HCT116 (cell line): ENCODE measurements around the gene DHRSX. TPM values are rescaled to one million over a fixed set of nuclear protein-coding genes. Genes with fewer than 3 reads are reported as not detected.

Experiments used
- ATAC-seq: fragments of 200-7000 bp; cut with Tn5 transposase; 2 replicates; pipeline ENCODE4 v1.9.1; 2020; ENCODE audit warnings: mild to moderate bottlenecking, moderate library complexity
- BruUV-seq: library from RNA; stranded (reverse); fragments of 400-500 nt; replicated peaks from 2 replicates; lab custom pipeline; 2021; lab: Mats Ljungman, UMichigan
- CTCF ChIA-PET: fragments of 300-600 bp; sonication (Branson Sonifier 250); formaldehyde crosslinking; loops from one replicate; lab custom pipeline; 2021; ENCODE audit warnings: antibody characterized with exemption; lab: Charles Lee
- POLR2A ChIA-PET: fragments of 300-600, 350-600 bp; sonication (Branson Sonifier 250); formaldehyde crosslinking; loops from one replicate; lab custom pipeline; 2021; ENCODE audit warnings: antibody characterized with exemption; lab: Charles Lee
- RAD21 ChIA-PET, 2 experiments: fragments of 300-600 bp; sonication (Branson Sonifier 250); formaldehyde crosslinking; loops; one replicate each; lab custom pipeline; 2023; ENCODE audit warnings: low total read pairs in 2 of 2; ENCODE audit not compliant: uncharacterized antibody in 2 of 2, unreplicated experiment in 2 of 2, low non-redundant PET in 1 of 2; lab: Charles Lee
- DNase-seq: peaks from one replicate; pipeline ENCODE4 v3.0.0-alpha.2; 2010; ENCODE audit warnings: low read depth, low spot score
- H2AFZ ChIP-seq: fragments of 200-600 bp; shearing (Covaris generic), sonication (generic); 2 replicates; pipeline ENCODE4 v1.6.1; 2017; ENCODE audit warnings: low read depth, mixed run types, mixed read lengths, antibody characterized with exemption, low read length; ENCODE audit not compliant: poor library complexity, severe bottlenecking
- H3K27ac ChIP-seq: 2 replicates; pipeline ENCODE4 v1.5.1; 2012; ENCODE audit warnings: low read depth, low read length
- H3K27me3 ChIP-seq: fragments of 200-600 bp; sonication (generic); 2 replicates; pipeline ENCODE4 v1.6.1; 2016; ENCODE audit warnings: mixed run types, low read length, mixed read lengths; ENCODE audit not compliant: insufficient read depth
- H3K36me3 ChIP-seq, 2 experiments: fragments of 200-500 bp in 1 of 2; fragments of 200-600 bp in 1 of 2; sonication (Bioruptor generic) in 1 of 2; sonication (generic) in 1 of 2; 2 replicates each; pipeline versions ENCODE4 v1.5.1 to v1.6.1; 2014 to 2016; ENCODE audit warnings: low read length in 2 of 2, inconsistent platforms in 1 of 2, mixed read lengths in 1 of 2, mixed run types in 1 of 2; ENCODE audit not compliant: insufficient read depth in 2 of 2, control insufficient read depth in 1 of 2
- H3K4me1 ChIP-seq, 2 experiments: fragments of 200-600 bp in 1 of 2; sonication (generic) in 1 of 2; 2 replicates each; pipeline versions ENCODE4 v1.5.1 to v1.6.1; 2012 to 2017; ENCODE audit warnings: low read length in 2 of 2, inconsistent platforms in 1 of 2, mild to moderate bottlenecking in 1 of 2, mixed read lengths in 1 of 2, mixed run types in 1 of 2, moderate library complexity in 1 of 2; ENCODE audit not compliant: insufficient read depth in 2 of 2, control insufficient read depth in 1 of 2
- H3K4me2 ChIP-seq: fragments of 200-600 bp; sonication (generic); 2 replicates; pipeline ENCODE4 v1.6.1; 2017; ENCODE audit warnings: mixed run types, low read length, mixed read lengths
- H3K4me3 ChIP-seq, 2 experiments: fragments of 200-600 bp in 1 of 2; sonication (generic) in 1 of 2; replicated peaks in 1 of 2; 2 replicates each; pipeline ENCODE4 v1.5.1; 2011 to 2016; ENCODE audit warnings: low read length in 2 of 2, control low read depth in 1 of 2, low read depth in 1 of 2, mild to moderate bottlenecking in 1 of 2, mixed read lengths in 1 of 2, mixed run types in 1 of 2
- H3K79me2 ChIP-seq: fragments of 200-600 bp; sonication (generic); 2 replicates; pipeline ENCODE4 v1.6.1; 2017; ENCODE audit warnings: mild to moderate bottlenecking, mixed run types, low read length, moderate library complexity, mixed read lengths; ENCODE audit not compliant: insufficient read depth
- H3K9ac ChIP-seq: fragments of 200-600 bp; sonication (generic); 2 replicates; pipeline ENCODE4 v1.6.1; 2016; ENCODE audit warnings: low read length, mixed read lengths
- H3K9me2 ChIP-seq: fragments of 200-600 bp; sonication (generic), shearing (Covaris generic); 2 replicates; pipeline ENCODE4 v1.6.1; 2017; ENCODE audit warnings: mixed run types, mild to moderate bottlenecking, moderate library complexity; ENCODE audit not compliant: insufficient read depth
- H3K9me3 ChIP-seq, 2 experiments: fragments of 200-500 bp in 1 of 2; fragments of 200-600 bp in 1 of 2; sonication (Bioruptor generic) in 1 of 2; sonication (generic) in 1 of 2; 2 replicates each; pipeline ENCODE4 v1.6.1; 2014 to 2017; ENCODE audit warnings: low read length in 2 of 2, mixed read lengths in 2 of 2, inconsistent platforms in 1 of 2, low read depth in 1 of 2, mild to moderate bottlenecking in 1 of 2, mixed run types in 1 of 2, moderate library complexity in 1 of 2; ENCODE audit not compliant: control insufficient read depth in 1 of 2, insufficient read depth in 1 of 2
- H4K20me1 ChIP-seq: fragments of 200-600 bp; sonication (generic), shearing (Covaris generic); 2 replicates; pipeline ENCODE4 v1.6.1; 2017; ENCODE audit warnings: mixed run types, mild to moderate bottlenecking, moderate library complexity; ENCODE audit not compliant: insufficient read depth
- ATF3 ChIP-seq: IDR thresholded peaks from 2 replicates; pipeline ENCODE4 v1.6.1; 2012
- CBX3 ChIP-seq: IDR thresholded peaks from 2 replicates; pipeline ENCODE4 v1.6.1; 2012; ENCODE audit warnings: low read depth
- CEBPB ChIP-seq: IDR thresholded peaks from 2 replicates; pipeline ENCODE4 v1.6.1; 2012; ENCODE audit warnings: low read depth
- CTCF ChIP-seq, 3 experiments: fragments of 200-600 bp in 1 of 3; sonication (generic) in 1 of 3; IDR thresholded peaks in 2 of 3; conservative IDR thresholded peaks in 1 of 3; 2 replicates each; pipeline ENCODE4 v1.5.1; 2012 to 2017; ENCODE audit warnings: low read depth in 2 of 3, low read length in 2 of 3, antibody characterized with exemption in 1 of 3, borderline replicate concordance in 1 of 3, control low read depth in 1 of 3, mild to moderate bottlenecking in 1 of 3, mixed read lengths in 1 of 3, mixed run types in 1 of 3, moderate library complexity in 1 of 3; ENCODE audit not compliant: insufficient read depth in 1 of 3
- EGR1 ChIP-seq: IDR thresholded peaks from 2 replicates; pipeline ENCODE4 v1.6.1; 2012; ENCODE audit warnings: low read depth
- FOSL1 ChIP-seq: IDR thresholded peaks from 2 replicates; pipeline ENCODE4 v1.6.1; 2012; ENCODE audit warnings: low read depth
- JUND ChIP-seq: IDR thresholded peaks from 2 replicates; pipeline ENCODE4 v1.6.1; 2012
- POLR2A ChIP-seq: IDR thresholded peaks from 2 replicates; pipeline ENCODE4 v1.7.0; 2011; ENCODE audit warnings: borderline replicate concordance; ENCODE audit not compliant: insufficient read depth, insufficient read length; ENCODE audit errors: extremely low read depth
- POLR2AphosphoS5 ChIP-seq: IDR thresholded peaks from 2 replicates; pipeline ENCODE4 v1.6.1; 2011; ENCODE audit warnings: mild to moderate bottlenecking, low read depth, low read length, moderate library complexity
- RAD21 ChIP-seq: IDR thresholded peaks from 2 replicates; pipeline ENCODE4 v1.6.1; 2012; ENCODE audit warnings: low read depth, mild to moderate bottlenecking
- SP1 ChIP-seq: IDR thresholded peaks from 2 replicates; pipeline ENCODE4 v1.6.1; 2012; ENCODE audit warnings: low read depth
- YY1 ChIP-seq: IDR thresholded peaks from 2 replicates; pipeline ENCODE4 v1.6.1; 2011; ENCODE audit warnings: low read length, low read depth, moderate library complexity, mild to moderate bottlenecking; ENCODE audit not compliant: insufficient replicate concordance; ENCODE audit errors: extremely low read depth
- ZFX ChIP-seq: fragments of 450-650 bp; IDR thresholded peaks from 2 replicates; pipeline ENCODE4 v1.6.1; 2017
- ZNF274 ChIP-seq: fragments of 200-500 bp; sonication (Bioruptor generic); IDR thresholded peaks from 2 replicates; pipeline ENCODE4 v1.6.1; 2014; ENCODE audit warnings: mild to moderate bottlenecking, low read depth, low read length, inconsistent platforms
- intact Hi-C: fragments of 100-400 bp; cut with micrococcal nuclease; formaldehyde crosslinking; loops from 2 replicates; pipeline ENCODE4 v1.10.0; 2022
- total RNA-seq: library from RNA; stranded (reverse); gene quantifications from one replicate; pipeline ENCODE4 v1.2.1, GENCODE V29; 2021; ENCODE audit not compliant: unreplicated experiment
- TF ChIP-seq, protein P1 (sequence below): IDR thresholded peaks from 2 replicates; pipeline ENCODE4 v1.6.1; 2012; ENCODE audit warnings: low read depth

DHRSX gene
- total RNA-seq, 1 experiment from 2014 or later = 11.9 TPM

DNA sequence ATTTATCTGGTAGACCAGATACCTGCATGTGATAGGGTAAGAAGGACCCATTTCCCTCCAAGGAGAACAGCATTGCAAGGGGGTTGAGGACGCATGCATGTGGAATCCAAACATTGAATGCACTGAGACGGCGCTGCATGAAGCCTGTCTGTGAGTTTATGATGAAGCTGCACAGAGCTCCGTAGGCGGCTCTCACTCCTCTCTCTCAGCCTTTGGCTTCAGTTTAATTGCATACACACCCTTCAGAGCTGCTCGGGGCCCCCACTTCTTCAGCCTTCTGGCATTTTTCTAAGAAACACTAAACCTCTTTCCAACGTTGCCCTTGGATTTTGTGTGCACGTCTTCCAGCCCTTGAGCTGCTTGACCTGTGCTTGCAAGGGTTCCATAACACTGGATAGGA, 176.6 kb downstream of the DHRSX start (continued):
- TF ChIP-seq ZNF274 = no peak
- TF ChIP-seq, protein P1, sequence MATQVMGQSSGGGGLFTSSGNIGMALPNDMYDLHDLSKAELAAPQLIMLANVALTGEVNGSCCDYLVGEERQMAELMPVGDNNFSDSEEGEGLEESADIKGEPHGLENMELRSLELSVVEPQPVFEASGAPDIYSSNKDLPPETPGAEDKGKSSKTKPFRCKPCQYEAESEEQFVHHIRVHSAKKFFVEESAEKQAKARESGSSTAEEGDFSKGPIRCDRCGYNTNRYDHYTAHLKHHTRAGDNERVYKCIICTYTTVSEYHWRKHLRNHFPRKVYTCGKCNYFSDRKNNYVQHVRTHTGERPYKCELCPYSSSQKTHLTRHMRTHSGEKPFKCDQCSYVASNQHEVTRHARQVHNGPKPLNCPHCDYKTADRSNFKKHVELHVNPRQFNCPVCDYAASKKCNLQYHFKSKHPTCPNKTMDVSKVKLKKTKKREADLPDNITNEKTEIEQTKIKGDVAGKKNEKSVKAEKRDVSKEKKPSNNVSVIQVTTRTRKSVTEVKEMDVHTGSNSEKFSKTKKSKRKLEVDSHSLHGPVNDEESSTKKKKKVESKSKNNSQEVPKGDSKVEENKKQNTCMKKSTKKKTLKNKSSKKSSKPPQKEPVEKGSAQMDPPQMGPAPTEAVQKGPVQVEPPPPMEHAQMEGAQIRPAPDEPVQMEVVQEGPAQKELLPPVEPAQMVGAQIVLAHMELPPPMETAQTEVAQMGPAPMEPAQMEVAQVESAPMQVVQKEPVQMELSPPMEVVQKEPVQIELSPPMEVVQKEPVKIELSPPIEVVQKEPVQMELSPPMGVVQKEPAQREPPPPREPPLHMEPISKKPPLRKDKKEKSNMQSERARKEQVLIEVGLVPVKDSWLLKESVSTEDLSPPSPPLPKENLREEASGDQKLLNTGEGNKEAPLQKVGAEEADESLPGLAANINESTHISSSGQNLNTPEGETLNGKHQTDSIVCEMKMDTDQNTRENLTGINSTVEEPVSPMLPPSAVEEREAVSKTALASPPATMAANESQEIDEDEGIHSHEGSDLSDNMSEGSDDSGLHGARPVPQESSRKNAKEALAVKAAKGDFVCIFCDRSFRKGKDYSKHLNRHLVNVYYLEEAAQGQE = no peak

GRCh38 chrX:2321411-2321810, 179.4 kb downstream of the DHRSX start:
- H3K27ac ChIP-seq = no peak overlapping the region
- no peaks in the 10 kb centered on the region for H3K9me3 ChIP-seq
- no peak overlapping the region for H3K9ac ChIP-seq
- H3K4me2 ChIP-seq = no peak overlapping the region
- POLR2A ChIA-PET = no interaction called here
- H3K27me3 ChIP-seq = no peaks in the 10 kb centered on the region
- BruUV-seq = no TSS peak
- no peaks in the 10 kb centered on the region for H3K79me2 ChIP-seq
- H3K9me2 ChIP-seq = no peaks in the 10 kb centered on the region
- RAD21 ChIA-PET = no interaction called here
- CTCF ChIA-PET = no interaction called here
- peaks cover 23 to 40% of the 10 kb centered on the region in 2 experiments for H3K4me1 ChIP-seq
- no peaks in the 10 kb centered on the region for H3K36me3 ChIP-seq
- DNase-seq (no peak), ATAC-seq (no peak)
- H4K20me1 ChIP-seq = no peaks in the 10 kb centered on the region
- intact Hi-C loops = no loop called here
- no peak overlapping the region for H2AFZ ChIP-seq
- no peak overlapping the region for H3K4me3 ChIP-seq
- TF ChIP-seq POLR2AphosphoS5 = no peak
- TF ChIP-seq CBX3 = no peak
- TF ChIP-seq CEBPB = no peak
- no peak for TF ChIP-seq RAD21
- TF ChIP-seq YY1 = no peak
- TF ChIP-seq CTCF (IDR thresholded peaks at IDR 0.05 in 2 of 3, conservative IDR thresholded peaks at IDR 0.05 in 1 of 3; ENCODE audit: borderline replicate concordance in 1 of 3, insufficient read depth in 1 of 3, low read depth in 2 of 3, low read length in 2 of 3) = no peak
- no peak for TF ChIP-seq FOSL1
- no peak for TF ChIP-seq POLR2A
- TF ChIP-seq, protein P1 = no peak
- TF ChIP-seq ATF3 = no peak
- no peak for TF ChIP-seq EGR1
- no peak for TF ChIP-seq ZFX
- TF ChIP-seq SP1 = no peak
- TF ChIP-seq JUND = no peak
- TF ChIP-seq ZNF274 = no peak
